ENCODE measurements around the gene SPRR1B.

GRCh38 chr1:153058154-153058553 is 27.2 kb downstream of the SPRR1B start:
- TF ChIP-seq CTCF (IDR thresholded peaks at IDR 0.05; ENCODE audit: insufficient read depth, low read length) (no peak), POLR2AphosphoS5 (IDR thresholded peaks at IDR 0.05; ENCODE audit: low read depth) (no peak), GABPA (IDR thresholded peaks at IDR 0.05; ENCODE audit: low read depth) (no peak), REST (IDR thresholded peaks at IDR 0.05; ENCODE audit: insufficient replicate concordance, low read depth) (no peak), SPI1 (IDR thresholded peaks at IDR 0.05; ENCODE audit: borderline replicate concordance, low read depth) (no peak)
